Measurements from ENCODE around the gene LENEP.

LENEP gene

GRCh38 chr1:154993572-154994268 lies at the start of gene LENEP:
Gene LENEP, plus strand, starts transcription at chr1:154993586. Its CDS starts 22 bp downstream, at chr1:154993608.
- no peak for DNase-seq

DNA sequence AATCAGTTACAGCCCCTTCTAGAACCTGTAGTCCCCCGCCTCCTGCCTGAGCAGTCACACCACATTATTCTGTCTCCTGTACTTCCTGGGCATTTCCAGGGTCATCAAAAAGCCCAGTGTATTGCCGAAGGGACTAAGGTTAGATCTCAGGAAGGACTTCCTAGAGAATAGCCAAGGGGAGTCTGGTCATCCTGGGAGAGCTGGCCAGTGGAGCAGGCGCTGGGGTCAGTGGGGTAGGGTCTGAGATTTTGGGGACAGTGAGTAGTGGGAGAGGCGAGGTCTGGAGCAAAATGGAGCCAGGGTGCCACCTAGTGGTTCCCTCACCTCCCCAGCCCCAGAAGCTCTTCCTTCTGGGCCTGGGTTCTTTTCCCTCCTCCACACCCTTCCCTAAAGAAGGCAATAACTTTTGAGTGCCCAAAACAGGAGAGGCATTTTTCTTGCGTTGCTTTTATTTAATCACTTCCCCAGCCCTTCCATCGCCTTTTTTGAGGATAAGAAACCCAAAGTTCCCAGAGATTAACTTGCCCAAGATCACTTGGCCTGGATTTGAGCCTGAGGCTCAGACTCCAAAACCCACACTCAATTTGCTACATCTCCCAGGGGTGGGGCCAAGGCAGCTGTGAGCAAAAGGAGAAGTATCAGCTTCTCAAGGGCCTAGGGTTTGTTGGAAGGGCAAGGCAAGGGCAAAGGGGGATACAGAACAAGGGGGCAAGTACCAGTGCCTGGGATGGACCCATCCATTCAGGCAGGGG lies 49.6 kb upstream of the LENEP start:
- DNase-seq = peak; percentile 70

DNA sequence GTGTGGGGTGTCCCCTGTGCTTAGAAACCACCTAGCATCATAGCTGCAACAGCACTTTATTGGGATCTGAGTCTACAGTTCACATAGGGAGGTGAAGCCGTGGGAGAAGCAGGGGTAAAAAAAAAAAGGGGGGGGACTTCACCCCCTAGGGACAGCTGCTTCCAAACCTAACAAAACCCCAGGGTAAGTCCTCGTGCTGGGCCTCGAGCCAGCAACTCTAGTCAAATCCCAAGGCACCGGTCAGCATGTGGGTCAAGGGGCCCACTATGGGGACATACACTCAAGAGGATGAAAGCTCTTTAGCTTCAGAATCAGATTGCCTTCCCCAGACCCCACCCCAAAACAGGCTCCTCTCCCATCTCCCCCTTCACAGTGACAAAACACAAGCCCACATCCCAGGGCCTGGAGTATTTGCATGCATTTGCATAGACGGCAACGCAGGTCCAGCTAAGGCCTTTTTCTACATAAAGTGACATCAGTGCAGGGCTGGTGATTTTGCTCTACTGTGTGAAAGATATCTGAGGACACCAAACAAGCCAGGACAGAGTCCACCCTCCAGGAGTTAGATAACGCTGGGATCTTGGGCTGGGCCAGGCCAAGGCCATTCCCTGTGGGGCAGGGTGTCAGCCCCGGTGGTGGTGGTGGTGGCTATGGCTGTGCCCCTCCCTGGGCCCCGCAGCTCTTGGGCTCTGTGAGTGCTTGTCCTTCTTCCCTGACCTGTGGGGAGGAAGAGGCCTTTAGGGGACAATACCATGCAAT lies 48.8 kb upstream of the LENEP start:
- DNase-seq = no peak

GRCh38 chr1:154945160-154945961 lies 48.0 kb upstream of the LENEP start:
- no peak for DNase-seq

GRCh38 chr1:154945962-154946850 lies 47.2 kb upstream of the LENEP start:
- DNase-seq = no peak

GRCh38 chr1:154948079-154948478 lies 45.3 kb upstream of the LENEP start:
- no peak for DNase-seq

DNA sequence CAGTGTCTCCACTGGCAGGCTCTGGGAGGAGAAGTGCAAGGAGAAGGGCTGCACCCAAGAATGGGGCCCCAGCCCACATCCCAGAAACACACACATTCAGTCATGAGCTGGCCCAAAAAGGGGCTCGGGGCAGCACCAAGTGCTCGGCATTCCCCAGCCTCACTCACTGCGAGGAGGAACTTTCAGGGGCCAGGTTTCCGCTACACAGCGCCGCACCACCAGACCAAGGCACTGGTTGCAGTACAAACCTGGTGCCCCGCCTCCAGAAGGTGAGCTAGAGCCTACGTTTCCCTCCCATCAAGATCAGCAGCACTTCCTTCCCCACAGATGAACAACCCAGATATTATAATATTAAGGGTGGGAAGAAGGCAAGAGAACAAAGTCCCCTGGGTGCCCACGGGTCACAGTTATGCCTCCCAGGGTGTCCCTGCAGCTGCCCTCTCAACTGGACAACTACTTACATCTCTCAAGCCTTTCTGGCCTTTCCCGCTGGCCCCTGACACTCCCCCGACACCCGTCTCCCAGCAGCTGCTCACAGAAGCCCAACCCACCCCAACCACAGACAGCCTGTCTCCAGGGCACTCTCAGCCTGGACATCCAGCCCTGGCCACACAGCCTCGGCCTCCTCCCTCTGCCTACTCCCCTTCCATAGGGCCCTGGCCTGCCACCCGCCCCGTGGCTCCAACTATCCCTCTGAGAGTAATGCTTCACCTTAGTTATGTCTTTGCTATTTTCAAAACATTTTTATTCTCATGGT lies 41.3 kb upstream of the LENEP start:
- no peak for DNase-seq

DNA sequence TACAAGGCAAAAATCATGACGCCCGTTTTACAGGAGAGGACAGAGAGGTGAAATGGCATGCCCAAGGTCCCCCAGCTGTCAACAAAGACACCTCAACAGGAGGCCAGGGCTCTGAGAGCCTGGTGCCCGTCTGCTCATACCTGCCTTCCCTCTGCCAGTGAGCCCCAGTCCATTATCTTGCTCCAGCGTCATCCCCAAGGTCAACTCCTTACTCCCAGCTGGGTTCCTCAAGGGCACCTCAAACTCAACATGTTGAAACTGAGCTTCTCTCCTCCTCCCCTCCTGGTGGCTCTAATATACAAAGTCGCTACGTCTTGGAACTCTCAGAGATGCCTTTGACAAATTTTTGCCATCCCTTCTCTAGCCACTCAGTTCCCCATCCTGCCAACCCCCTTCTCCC lies 40.7 kb upstream of the LENEP start:
- DNase-seq = no peak

DNA sequence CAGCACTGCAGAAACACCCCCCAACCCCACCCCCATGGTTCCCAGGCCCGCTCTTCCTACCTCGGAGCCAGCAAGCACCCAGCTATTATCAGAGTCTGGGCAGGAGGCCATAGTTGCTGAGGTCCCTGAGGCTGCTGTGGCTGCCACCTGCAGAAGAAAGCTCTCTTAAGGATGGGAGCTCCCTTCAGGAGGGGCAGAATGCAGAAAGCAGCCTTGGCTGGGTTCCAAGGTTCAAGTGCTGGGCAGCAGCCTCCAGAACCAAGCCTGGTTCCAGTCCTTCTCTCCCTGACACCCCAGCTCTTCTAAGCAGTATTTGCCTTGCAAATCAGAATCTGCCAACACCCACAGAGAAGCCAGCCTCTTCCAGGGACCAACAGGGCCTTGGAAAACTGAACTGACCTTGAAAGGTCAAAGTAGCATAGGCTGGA lies 39.8 kb upstream of the LENEP start:
- no peak for DNase-seq

DNA sequence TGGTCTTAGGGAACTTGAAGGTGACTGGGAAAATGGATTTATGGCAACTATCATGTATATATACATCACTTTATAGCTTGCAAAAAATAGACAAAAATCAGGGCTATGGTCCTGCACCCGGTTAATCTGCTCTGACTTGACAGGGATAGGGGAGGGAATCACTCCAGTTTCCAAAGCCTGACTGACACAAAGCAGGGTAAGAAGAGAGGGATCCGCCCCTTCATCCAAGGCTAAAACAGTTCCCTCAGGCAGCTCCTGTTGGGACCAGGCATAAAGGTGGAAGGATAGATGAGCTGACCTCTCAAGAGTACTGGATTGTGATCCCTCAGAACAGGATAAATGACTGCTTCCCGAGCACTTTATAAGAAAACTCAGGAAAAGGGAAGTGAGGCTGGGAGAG lies 38.8 kb upstream of the LENEP start:
- DNase-seq = no peak

DNA sequence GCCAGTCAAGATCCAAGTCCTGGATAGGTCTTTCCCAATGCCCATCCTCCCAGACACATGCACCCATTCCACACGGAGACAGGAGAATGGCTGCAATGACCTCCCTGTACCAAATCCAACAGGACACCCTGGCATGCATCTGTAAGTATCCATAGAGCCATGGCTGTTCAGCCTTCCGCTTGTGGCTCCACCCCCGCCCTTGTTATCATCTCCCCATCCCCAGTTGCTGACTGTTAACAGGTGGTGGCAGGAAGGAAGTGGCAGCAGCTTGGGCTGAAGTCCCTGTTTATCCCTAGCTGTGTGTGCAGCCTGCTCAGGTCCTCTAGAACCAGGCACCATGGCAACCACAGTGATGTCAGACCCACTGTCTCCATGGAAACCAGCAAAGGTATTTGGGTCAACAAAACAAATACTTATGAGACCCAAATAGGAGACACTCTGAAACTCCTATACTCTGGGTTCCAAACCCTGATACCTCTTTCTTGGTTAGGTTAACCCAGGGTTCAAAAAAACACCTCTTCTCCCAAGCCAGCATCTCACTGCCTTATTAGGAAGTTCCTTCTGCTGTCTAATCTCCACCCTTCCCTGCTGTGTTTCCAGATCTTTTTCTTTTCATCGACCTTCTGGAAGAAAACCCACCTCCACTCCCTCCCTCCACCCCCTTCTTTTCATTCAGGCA lies 38.2 kb upstream of the LENEP start:
- peak; percentile 84 for DNase-seq

DNA sequence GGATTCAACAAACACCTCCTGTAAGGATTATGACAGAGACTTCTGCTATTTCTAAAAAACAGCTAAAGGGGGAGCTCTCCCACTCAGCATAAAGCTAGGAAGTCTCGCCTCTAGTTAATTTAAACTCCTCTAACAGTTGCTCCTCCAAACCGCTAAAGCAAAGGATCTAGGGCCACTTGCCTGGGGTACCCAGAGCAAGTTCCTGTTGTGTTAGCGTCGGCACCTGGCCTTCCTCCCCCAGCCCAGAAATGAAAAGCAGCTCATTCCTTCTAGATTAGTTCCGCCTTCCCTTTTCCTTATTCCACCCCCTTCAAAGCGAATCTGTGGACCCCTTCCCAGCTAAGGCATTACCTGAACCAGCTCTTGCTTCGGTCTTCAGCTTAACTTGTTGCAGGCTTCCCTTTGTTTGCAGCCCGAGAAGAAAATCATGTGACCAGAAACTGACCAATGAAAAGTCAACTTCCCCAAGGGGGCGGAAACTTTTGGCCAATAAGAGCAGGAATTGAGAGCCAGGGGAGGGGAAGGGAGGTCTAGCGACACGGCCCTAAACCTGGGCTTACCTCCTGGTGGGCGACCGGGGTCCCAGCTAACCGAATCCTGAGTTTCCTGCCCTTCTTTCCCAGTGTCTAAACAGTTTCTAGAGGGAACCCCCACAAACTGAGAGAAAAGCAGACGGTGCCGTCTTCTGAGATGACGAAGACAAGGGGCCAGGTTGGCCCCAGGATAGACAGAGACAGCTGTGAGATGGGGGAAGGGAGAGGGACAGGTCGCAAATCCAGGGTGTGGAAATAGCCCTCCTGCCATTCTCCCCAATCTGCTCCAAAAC lies 37.5 kb upstream of the LENEP start, which contains the start of gene PBXIP1:
Gene PBXIP1, minus strand, starts transcription at position 382 of the 826 bp plus-strand sequence. CDS start 2,378 bp downstream, outside the sequence.
- peak; percentile 95 for DNase-seq

DNA sequence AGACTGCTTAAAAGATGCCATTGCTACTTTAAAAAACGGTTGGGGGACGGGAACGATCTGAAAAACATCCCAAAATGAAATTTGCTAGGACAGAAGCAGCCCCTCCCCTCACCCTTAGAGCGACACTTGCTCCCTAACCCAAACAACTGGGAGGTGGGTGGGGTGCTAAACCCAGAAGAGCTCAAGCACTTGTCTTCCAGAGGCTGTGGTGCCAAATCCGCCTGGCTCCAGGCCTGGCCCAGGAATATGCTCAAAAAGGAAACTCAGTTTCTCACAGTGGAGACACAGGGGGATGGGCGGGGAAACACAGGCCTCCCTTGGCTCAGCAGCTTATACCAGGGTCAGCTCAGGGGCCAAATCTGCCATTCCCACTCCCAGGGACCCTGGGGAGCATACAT lies 36.8 kb upstream of the LENEP start:
- no peak for DNase-seq

DNA sequence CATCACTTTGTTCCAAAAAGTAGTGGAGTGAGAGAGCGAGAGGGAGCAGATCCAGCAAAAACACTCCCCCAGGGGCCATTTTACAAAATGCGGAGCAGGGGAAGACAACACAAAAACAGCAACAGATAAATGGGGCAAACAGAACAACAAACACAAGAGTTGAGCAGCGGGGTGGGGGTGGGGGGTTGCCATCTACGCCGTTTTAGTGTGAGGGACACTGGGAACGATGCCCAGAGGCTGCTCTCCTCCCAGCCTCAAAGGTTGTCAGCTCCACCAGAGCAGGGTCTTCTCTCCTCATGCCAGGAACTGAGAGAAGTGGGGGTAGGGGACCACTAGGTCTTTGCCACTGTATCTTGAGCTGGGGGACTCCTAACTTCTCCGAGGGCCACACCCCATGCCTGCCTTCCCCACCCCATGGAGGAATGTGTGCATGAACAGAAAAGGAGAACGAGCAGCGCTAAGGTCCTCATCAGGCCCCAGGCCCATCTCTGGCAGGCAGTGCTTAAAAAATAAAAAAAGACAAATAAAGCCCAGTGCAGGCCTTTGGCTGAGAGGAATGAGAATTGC lies 36.2 kb upstream of the LENEP start:
- no peak for DNase-seq

- DNase-seq = no peak
Observed at GRCh38 chr1:154958036-154958435, 35.4 kb upstream of the LENEP start.

GRCh38 chr1:154958681-154959425 lies 34.5 kb upstream of the LENEP start:
- no peak for DNase-seq

DNA sequence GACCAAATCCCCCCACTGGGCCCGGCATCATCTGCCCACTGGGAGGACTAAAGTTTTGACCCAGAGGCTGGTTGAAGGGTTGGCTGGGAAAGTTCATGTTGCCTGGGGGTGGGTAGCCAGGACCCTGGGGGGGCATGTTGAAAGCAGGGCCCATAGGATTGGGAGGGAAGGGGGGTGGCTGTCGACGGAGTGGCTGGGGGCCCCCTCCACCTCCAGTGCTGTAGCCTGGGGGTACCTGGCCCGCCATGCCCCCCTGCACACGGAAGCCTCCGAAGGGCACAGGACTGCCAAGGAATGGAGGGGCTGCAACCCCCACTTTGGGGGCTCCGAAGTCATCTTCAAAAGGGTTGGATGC lies 34.0 kb upstream of the LENEP start:
- no peak for DNase-seq

- peak; percentile 47 for DNase-seq
Observed at GRCh38 chr1:154960446-154961136, 32.8 kb upstream of the LENEP start.

Data from hematopoietic multipotent progenitor cell treated with erythropoietin and hydrocortisone succinate and interleukin-3 and kit ligand, for 6 days (in vitro differentiated cells).